PC-9 (cell line): Measurements from ENCODE around the gene SGK1. TPM values are rescaled to one million over a fixed set of nuclear protein-coding genes. Genes with fewer than 3 reads are reported as not detected.

ENCODE experiments used
- BruUV-seq: library from RNA; stranded (reverse); fragments of 400-500 nt; replicated peaks from 2 replicates; lab custom pipeline; 2021; lab: Mats Ljungman, UMichigan
- CTCF ChIA-PET: fragments of 300-600 bp; sonication (Branson Sonifier 250); formaldehyde crosslinking; loops from one replicate; lab custom pipeline; 2022; ENCODE audit warnings: antibody characterized with exemption; lab: Charles Lee
- POLR2A ChIA-PET: fragments of 300-600 bp; sonication (Branson Sonifier 250); formaldehyde crosslinking; loops from one replicate; lab custom pipeline; 2022; ENCODE audit warnings: antibody characterized with exemption; ENCODE audit not compliant: unreplicated experiment; lab: Charles Lee
- DNase-seq, 2 experiments: peaks; one replicate each; pipeline versions ENCODE4 v3.0.0 to v3.0.0-alpha.2; 2015 to 2022; ENCODE audit warnings: mixed read lengths in 1 of 2
- H2AFZ ChIP-seq: fragments of 200-600 bp; sonication (generic); 2 replicates; pipeline ENCODE4 v1.8.1; 2017; ENCODE audit warnings: antibody characterized with exemption
- H3F3A ChIP-seq: fragments of 200-600 bp; sonication (generic); 2 replicates; pipeline ENCODE4 v1.8.1; 2017; ENCODE audit warnings: antibody characterized with exemption, mild to moderate bottlenecking, low read depth; ENCODE audit not compliant: insufficient read depth
- H3K27ac ChIP-seq: fragments of 200-600 bp; sonication (generic); 2 replicates; pipeline ENCODE4 v1.6.1; 2016; ENCODE audit warnings: mixed run types
- H3K27me3 ChIP-seq: fragments of 200-600 bp; sonication (generic); 2 replicates; pipeline ENCODE4 v1.6.1; 2016; ENCODE audit warnings: low read depth, mixed run types; ENCODE audit not compliant: insufficient read depth
- H3K36me3 ChIP-seq: fragments of 200-600 bp; sonication (generic); 2 replicates; pipeline ENCODE4 v1.6.1; 2016; ENCODE audit warnings: low read depth, mixed run types
- H3K4me1 ChIP-seq: fragments of 200-600 bp; sonication (generic); replicated peaks from 2 replicates; pipeline ENCODE4 v1.6.1; 2016; ENCODE audit warnings: mixed run types; ENCODE audit not compliant: insufficient read depth
- H3K4me2 ChIP-seq: fragments of 200-600 bp; sonication (generic); 2 replicates; pipeline ENCODE4 v1.6.1; 2017; ENCODE audit warnings: mixed run types
- H3K4me3 ChIP-seq: fragments of 200-600 bp; sonication (generic); 2 replicates; pipeline ENCODE4 v1.6.1; 2016; ENCODE audit warnings: mixed run types
- H3K79me2 ChIP-seq: fragments of 200-600 bp; sonication (generic); 2 replicates; pipeline ENCODE4 v1.6.1; 2017; ENCODE audit warnings: low read depth, mixed run types
- H3K9me2 ChIP-seq: fragments of 200-600 bp; sonication (generic); 2 replicates; pipeline ENCODE4 v1.8.1; 2017; ENCODE audit warnings: mild to moderate bottlenecking; ENCODE audit not compliant: insufficient read depth
- H3K9me3 ChIP-seq: fragments of 200-600 bp; sonication (generic); 2 replicates; pipeline ENCODE4 v1.8.1; 2016; ENCODE audit warnings: low read depth; ENCODE audit not compliant: insufficient read depth
- H4K20me1 ChIP-seq: fragments of 200-600 bp; sonication (generic); 2 replicates; pipeline ENCODE4 v1.8.1; 2017; ENCODE audit not compliant: insufficient read depth
- EZH2 ChIP-seq: fragments of 200-600 bp; sonication (generic); IDR thresholded peaks from 2 replicates; pipeline ENCODE4 v1.8.0; 2017; ENCODE audit warnings: antibody characterized with exemption, low read depth
- intact Hi-C: fragments of 100-400 bp; cut with micrococcal nuclease; formaldehyde crosslinking; loops from one replicate; pipeline ENCODE4 v1.10.0; 2022; ENCODE audit not compliant: unreplicated experiment
- total RNA-seq: library from RNA; stranded (reverse); gene quantifications from 2 replicates; pipeline ENCODE4 v1.2.3, GENCODE V29; 2021
- TF ChIP-seq, protein P1 (sequence below): fragments of 200-600 bp; sonication (generic); conservative IDR thresholded peaks from 2 replicates; pipeline ENCODE4 v1.6.1; 2017; ENCODE audit warnings: mixed run types, antibody characterized with exemption, mild to moderate bottlenecking, moderate library complexity

SGK1 gene
- total RNA-seq, 1 experiment from 2014 or later: 11.3 TPM

GRCh38 chr6:134272374-134272773, 45.5 kb downstream of the SGK1 start:
- TF ChIP-seq, protein P1, sequence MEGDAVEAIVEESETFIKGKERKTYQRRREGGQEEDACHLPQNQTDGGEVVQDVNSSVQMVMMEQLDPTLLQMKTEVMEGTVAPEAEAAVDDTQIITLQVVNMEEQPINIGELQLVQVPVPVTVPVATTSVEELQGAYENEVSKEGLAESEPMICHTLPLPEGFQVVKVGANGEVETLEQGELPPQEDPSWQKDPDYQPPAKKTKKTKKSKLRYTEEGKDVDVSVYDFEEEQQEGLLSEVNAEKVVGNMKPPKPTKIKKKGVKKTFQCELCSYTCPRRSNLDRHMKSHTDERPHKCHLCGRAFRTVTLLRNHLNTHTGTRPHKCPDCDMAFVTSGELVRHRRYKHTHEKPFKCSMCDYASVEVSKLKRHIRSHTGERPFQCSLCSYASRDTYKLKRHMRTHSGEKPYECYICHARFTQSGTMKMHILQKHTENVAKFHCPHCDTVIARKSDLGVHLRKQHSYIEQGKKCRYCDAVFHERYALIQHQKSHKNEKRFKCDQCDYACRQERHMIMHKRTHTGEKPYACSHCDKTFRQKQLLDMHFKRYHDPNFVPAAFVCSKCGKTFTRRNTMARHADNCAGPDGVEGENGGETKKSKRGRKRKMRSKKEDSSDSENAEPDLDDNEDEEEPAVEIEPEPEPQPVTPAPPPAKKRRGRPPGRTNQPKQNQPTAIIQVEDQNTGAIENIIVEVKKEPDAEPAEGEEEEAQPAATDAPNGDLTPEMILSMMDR: no peak
- TF ChIP-seq EZH2: no peak
- Histone ChIP-seq H3K79me2 (no peaks in the 10 kb centered on the region), H3K4me1 (no peaks in the 10 kb centered on the region), H3K9me3 (no peaks in the 10 kb centered on the region), H3K36me3 (no peaks in the 10 kb centered on the region), H3K4me2 (no peak overlapping the region), H3K27me3 (no peaks in the 10 kb centered on the region), H3K9me2 (no peaks in the 10 kb centered on the region), H2AFZ (no peak overlapping the region), H3F3A (no peaks in the 10 kb centered on the region), H4K20me1 (no peaks in the 10 kb centered on the region), H3K4me3 (no peak overlapping the region), H3K27ac (no peak overlapping the region)
- POLR2A ChIA-PET: no interaction called here
- intact Hi-C loops: no loop called here
- no TSS peak for BruUV-seq
- DNase-seq: no peak
- CTCF ChIA-PET: no interaction called here

DNA sequence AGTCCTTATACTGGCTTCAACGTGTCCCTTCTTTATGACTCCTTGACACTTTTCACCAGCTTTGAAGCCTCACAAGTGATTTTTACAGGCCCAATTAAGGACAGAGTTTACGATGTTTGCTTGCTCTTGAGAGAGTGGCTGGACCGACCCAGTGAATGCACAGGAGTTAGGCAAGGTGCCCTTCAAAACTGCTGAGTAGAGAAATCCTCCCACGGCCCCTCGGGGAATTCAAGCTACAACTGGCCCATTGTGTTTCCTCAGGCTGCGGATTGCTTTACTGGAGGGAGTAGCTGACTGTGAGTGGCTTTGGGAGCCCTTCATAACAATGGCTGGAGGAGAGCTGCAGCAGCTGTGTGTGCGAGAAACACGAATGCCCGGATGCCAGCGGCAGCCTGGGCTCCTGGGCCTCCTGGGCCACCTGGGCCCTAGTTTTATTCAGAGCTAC, 50.0 kb downstream of the SGK1 start:
- POLR2A ChIA-PET: no interaction called here
- Histone ChIP-seq H3K9me3 (no peaks in the 10 kb centered on the region), H3F3A (no peaks in the 10 kb centered on the region), H3K27ac (no peak overlapping the region), H3K36me3 (no peaks in the 10 kb centered on the region), H3K4me2 (no peak overlapping the region), H4K20me1 (no peaks in the 10 kb centered on the region), H3K9me2 (no peaks in the 10 kb centered on the region), H3K79me2 (no peaks in the 10 kb centered on the region), H3K27me3 (no peaks in the 10 kb centered on the region), H3K4me1 (no peaks in the 10 kb centered on the region), H3K4me3 (no peak overlapping the region), H2AFZ (no peak overlapping the region)
- CTCF ChIA-PET: no interaction called here
- intact Hi-C loops: no loop called here
- no peak for DNase-seq
- no TSS peak for BruUV-seq
- TF ChIP-seq, protein P1: no peak
- TF ChIP-seq EZH2: no peak

- Histone ChIP-seq H3K4me1 (no peaks in the 10 kb centered on the region), H3F3A (no peaks in the 10 kb centered on the region), H4K20me1 (no peaks in the 10 kb centered on the region), H3K9me3 (no peaks in the 10 kb centered on the region), H3K27ac (no peak overlapping the region), H3K27me3 (no peaks in the 10 kb centered on the region), H3K79me2 (no peaks in the 10 kb centered on the region), H3K4me3 (no peak overlapping the region), H2AFZ (no peak overlapping the region), H3K4me2 (no peak overlapping the region), H3K36me3 (no peaks in the 10 kb centered on the region), H3K9me2 (no peaks in the 10 kb centered on the region)
- TF ChIP-seq, protein P1: no peak
- TF ChIP-seq EZH2: no peak
- no peak for DNase-seq
- no TSS peak for BruUV-seq
- ChIA-PET CTCF (no interaction called here), POLR2A (no interaction called here)
- intact Hi-C loops: no loop called here
Measured at GRCh38 chr6:134266776-134267175, 51.1 kb downstream of the SGK1 start.
